Activated CD8-positive, alpha-beta memory T cell treated with anti-CD3 and anti-CD28 coated beads, Interleukin-2, amount 50 U/mL, for 4 hours (primary cell): ENCODE results near the gene KLK6.

Source experiments
- DNase-seq: peaks from one replicate; pipeline ENCODE4 v3.0.0-alpha.2; 2020

Gene KLK6

DNA sequence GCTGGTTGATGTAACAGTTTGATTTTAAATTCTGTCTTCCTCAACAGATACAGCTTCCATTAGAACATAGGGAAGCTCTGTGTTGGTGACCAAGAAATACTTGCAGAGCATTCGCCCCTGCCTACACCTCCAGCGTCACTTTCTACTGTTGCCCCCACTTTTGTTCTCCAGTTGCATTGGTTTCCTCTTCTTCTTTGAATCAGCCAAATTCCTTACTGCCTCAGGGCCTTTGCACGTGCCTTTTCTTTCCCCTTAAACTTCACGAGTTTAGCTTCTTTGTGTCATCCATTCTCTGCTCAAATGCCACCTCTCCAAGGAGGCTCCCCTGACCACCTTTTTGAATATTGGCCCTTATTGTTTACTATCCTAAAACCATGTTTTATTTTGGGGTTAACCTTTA lies 22.3 kb downstream of the KLK6 start:
- DNase-seq: no peak

DNA sequence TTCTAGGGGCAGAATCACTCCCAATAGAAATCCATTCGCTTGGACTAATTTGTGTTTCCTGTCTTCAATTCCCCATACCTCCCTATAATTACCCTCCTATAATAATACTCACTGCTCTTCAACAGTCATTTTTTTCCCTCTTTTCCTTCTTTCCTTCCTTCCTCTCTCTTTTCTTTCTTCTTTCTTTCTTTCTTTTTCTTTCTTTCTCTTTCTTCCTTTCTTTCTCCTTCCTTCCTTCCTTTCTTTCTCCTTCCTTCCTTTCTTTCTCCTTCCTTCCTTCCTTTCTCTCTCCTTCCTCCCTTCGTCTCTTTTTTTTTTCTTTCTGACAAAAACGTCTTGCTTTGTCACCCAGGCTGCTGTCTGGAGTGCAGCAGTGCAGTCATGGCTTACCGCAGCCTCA lies 24.6 kb downstream of the KLK6 start:
- DNase-seq: no peak

DNA sequence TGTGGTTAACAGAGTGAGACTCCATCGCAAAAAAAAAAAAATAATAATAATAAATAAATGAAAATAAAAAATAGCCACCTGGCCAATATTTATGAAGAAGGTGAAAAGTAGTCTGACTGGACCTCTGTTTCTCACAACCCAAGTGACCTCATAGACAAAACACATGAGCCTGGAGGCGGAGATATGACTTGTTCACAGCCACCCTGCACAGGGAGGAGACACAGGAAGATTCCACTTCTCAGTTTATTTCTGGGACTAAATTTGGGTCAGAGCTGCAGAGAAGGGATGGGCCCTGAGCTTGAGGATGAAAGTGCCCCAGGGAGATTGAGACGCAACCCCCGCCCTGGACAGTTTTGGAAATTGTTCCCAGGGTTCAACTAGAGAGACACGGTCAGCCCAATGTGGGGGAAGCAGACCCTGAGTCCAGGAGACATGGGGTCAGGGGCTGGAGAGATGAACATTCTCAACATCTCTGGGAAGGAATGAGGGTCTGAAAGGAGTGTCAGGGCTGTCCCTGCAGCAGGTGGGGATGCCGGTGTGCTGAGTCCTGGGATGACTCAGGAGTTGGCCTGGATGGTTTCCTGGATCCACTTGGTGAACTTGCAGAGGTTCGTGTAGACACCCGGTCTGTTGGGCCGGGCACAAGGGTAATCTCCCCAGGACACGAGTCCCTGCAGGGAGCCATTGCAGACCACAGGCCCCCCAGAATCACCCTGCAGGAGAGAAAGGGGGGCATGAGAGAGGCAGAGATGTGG lies 26.1 kb downstream of the KLK6 start:
- DNase-seq: no peak

DNA sequence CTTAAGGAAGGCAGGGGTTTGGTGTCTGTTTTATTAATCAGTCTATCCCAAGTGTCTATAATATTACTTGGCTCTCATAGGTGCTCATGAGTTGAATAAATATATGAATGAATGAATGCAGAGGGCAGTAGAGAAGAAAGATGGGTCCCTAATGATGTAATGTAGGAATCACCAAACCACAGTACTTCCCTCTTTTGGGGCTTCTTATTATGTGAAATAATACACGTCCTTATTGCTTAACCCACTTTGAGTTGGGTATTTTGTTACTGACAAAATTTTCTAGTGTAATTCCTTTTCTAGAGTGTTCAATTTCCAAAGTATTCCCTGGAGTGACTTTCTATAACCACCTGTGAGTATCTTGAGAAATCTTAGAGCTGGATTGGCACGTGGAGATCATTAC lies 29.8 kb downstream of the KLK6 start:
- DNase-seq: no peak

DNA sequence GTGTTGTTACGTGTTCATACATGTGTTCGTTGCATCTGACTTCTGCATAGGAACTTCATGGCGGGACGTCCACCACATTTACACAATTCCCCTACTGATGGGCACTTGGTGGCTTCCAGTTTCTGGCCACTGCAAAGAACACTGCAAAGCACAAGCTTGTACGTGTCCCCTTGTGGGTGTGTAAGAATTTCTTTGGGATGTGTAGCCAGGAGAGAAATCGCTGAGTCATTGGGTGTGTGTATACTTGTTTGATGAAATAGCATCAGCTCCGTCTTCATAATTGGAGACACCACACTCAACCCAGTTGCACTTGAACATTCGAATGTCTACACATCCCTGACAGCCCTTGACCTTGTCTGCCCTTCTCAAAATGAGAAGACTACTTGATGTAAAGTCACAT lies 35.8 kb downstream of the KLK6 start:
- no peak for DNase-seq

DNA sequence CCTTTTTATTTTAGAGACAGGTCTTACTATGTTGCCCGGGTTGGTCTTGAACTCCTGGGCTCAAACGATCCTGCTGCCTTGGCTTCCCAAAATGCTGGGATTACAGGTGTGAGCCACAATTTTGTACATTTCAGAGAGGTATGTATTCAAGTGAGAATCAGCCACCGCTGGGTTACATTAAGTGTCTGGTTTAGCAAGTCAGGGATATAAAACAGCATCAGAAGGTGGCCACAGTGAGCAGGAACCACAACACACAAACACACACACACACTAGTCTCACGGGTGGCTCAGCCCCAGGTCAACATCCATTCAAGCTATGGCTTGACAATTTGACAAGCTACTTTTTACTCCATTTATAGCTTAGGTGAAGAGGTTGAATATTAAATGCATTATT lies 36.7 kb downstream of the KLK6 start:
- no peak for DNase-seq

DNA sequence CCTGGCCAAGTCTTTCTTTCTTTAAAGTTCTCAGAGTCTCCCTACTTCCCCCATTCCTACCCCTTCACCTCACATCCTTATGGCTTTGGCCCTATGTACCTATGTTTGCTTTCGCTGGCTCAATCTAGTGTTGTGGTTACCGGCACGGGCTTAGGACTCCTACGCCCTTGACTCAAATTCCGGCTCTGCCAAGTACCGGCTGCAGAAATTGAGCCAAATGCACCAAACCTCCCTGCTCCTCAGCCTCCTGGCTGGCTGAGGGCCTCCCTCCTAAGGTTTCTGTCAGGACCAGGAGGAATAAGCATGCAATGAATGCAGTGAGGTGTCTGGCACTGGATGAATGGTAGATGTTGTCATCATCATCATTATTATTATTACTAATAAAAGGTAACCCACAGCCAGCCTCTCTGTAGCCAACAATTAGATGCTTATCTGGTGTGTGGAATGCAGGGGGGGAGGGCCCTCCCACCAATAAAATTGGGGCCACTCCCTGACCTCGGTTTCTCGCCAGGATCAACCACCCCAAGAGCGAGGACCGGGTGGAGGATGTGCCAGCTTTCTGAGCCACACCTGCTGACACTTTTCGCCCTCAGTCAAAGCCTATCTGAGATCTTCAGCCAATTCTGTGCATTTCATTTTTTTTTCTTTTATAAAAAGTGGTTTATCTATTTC lies 37.2 kb downstream of the KLK6 start:
- no peak for DNase-seq

DNA sequence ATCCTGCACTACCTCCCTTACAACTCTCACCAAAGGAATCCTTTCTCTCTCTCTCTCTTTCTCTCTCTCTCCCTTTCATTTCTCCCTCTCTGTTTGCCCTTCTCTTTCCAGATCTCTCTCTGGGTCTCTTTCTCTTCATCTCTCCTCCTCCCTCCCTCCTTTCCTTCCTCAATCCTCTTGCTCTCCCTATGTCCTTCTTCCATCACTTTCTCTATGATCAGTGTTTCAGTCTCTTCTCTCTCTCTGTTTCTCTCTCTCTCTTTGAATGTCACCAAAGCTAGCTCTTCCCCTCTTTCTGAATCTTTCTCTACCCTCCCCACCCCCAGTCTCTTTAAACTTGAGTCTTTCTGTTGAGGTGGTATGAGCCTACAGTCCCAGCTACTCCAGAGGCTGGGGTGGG lies 38.4 kb downstream of the KLK6 start:
- DNase-seq: no peak

DNA sequence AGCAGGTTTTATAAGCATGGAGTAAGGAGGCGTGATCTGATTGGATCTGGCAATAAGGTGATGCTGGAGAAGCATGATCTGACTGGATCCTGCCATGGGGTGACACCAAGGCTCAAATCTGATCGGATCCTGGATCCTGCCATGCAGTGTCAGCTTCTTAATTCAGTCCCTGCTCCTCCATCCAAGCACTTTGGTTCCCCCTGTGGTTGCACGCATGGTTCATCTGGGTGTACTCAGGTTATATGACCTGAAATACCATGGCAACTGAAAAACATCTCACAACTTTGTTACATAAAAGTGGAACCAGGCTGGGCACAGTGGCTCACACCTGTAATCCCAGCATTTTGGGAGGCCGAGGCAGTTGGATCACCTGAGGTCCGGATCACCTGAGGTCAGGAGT lies 40.6 kb downstream of the KLK6 start:
- DNase-seq: no peak

DNA sequence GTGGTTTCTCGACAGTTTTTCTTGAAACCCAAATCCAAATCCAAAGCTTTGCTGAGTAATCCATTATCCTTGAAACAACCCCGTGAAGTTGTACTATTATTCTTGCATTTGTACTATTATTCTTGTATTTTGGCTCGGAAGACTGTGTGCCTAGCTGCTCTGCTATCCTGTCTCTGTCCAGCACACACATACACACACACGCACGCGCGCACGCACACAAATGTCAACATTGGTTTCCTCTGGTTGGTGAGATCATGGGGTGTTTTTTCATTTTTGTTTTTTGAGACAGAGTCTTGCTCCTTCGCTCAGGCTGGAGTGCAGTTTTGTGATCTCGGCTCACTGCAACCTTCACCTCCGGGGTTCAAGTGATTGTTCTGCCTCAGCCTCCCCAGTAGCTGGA lies 43.2 kb downstream of the KLK6 start:
- DNase-seq: no peak

DNA sequence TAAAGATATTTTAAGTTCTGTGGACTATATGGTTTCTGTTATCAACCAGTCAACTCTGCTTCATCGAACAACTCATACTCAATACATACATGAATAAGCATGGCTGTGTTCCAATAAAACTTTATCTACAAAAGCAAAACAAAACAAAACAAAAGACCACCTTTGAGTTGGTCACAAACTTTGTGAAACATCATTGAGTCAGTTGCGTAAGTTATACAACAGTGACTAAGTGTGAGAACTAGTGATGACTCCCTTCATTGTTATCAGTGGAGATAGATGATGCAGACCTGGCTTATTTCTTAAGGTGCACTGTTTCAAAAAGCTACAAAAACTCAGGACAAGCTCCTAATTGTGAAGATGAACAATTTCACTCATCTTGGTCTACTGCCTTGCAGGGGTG lies 43.7 kb downstream of the KLK6 start:
- no peak for DNase-seq

DNA sequence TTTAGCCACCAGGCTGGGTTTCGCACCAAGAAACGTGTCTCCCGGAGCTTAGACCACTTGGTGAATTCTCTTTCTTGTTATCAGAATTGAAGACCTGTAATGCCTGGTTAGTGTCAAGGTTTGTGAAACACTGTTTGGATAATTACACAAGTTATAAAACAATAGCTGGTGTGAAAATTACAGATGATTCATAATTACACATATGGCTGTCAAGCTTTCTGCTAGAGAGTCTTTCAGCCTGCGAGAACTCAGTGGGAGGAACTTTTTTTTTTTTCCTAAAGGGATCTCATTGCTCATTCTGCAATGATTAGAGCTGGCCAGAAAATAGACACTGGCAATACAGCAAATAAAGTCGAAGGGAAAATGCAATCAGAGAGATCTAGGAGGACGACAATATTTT lies 44.8 kb downstream of the KLK6 start:
- DNase-seq: no peak

DNA sequence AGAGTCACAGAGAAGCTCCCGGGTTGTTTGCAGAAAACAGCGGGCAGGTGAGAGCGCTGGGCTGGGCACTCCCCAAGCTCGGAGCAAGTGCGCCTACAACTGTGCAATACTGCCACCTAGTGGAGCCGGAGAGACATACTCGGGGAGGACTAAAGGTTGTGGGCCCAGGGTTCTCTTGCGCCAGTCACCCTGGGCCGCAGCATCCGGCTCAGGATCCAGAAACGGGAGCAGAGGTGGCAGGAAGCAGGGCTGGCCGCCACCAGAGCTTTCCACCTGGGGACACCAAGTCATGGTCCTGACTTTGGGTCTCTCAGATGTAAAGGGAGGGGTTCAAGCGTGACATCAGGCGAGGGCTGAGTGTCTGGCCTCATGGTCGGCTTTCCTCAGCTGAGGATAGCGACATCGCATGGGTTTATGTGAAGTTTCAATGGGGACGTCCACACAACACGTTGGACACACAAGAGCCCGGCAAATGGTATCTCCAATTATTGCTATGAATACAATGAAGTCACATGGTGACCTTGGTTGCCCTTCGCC lies 47.0 kb downstream of the KLK6 start:
- peak; percentile 68 for DNase-seq

DNA sequence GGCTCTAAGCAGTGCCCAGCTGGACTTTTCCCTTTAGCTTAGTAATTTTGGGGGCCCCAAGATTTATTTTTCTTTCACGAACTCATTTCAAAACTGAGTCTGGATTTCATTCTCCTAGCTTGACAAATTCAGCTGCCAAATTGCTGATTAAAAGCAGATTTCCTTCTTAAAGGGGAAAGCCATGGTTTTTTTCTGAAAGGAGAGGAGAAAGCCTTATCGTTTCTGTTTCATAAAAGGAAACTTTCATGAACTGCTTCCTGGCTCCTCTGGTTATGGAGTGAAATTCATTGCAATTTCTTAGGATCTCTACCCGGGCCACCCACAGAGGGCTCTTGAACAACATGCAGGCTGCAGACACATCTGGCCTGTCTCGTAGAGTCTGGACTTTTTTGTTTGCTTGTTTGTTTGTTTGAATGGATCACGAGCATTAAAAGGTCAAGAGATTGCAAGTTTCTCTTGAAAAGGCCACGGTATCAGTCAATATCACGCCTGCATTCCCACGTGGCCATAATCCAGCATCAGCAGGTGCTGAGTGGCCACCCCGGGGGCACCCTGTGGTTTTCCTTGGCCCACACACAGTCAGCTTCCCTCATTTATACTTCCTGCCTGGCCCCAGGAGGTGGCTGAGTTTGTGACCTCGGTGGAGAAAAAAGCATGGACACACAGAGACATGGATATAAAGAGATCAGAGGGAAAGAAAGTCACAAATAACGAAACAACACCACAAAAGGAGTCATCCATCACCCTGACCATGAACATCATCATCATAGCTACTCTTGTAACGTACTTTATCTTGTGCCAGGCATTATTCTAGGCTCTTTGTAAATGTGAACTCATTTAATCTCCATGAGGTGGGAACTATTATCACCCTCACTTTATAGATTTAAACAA lies 47.7 kb downstream of the KLK6 start:
- DNase-seq: no peak

DNA sequence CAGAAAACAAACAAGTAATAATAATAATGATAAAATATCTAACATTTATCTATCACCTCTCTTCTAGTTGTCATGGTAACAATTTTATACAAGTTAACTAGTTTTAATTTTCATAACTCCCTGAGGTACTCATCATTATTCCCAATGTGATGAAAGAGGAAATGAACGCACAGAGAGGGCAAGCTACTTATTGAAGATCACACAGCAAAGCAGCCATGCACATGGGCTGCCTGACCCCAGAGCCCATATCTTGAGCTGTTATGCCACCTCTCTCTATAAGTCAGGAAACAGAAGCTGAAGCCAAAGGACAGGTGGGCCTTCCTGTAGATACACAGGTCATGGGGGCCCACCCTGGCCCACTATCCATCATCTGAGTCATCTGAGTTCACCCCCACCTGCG lies 53.3 kb downstream of the KLK6 start:
- no peak for DNase-seq

DNA sequence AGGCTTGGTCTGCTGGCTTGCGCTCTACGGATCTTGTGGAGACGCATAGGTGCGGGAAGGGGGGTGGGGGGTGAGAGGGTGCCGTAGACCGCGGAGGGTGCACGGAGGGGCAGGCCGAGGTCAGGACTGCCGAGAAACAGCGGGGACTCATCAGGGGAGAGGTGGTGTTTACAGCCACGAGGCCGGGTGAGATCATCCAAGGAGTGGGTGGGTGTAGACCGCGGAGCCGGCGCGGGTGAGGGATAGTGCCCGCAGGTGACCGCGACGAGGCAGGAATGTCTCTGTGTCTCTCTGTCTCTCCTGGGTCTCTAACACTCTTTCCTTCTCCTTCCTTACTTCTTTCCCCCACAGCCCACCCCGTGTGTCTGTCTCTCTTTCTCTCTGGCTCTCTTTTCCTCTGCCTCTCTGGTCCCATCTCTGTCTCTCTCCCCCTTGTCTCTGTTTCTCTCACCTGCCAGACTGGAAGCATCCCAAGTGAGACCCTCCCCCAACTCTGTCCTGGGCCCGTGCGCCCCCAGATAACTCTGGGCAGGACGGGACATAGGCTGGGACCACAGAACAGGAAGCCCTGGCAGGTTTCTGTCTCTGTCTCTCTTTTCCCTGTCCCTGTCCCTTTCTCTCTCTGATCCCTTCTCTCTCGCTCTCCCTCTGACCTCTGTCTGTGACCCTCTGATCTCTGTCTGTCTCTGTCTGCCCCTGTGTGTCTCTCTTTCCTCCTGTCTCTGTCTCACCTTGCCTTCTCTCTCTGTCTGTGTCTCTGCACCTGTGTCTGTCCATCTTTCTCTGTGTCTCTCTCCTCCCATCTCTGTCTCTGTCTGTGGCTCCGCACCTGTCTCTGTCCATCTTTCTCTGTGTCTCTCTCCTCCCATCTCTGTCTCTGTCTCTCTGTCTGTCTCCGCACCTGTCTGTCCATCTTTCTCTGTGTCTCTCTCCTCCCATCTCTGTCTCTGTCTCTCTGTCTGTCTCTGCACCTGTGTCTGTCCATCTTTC lies 56.4 kb downstream of the KLK6 start:
- no peak for DNase-seq

DNA sequence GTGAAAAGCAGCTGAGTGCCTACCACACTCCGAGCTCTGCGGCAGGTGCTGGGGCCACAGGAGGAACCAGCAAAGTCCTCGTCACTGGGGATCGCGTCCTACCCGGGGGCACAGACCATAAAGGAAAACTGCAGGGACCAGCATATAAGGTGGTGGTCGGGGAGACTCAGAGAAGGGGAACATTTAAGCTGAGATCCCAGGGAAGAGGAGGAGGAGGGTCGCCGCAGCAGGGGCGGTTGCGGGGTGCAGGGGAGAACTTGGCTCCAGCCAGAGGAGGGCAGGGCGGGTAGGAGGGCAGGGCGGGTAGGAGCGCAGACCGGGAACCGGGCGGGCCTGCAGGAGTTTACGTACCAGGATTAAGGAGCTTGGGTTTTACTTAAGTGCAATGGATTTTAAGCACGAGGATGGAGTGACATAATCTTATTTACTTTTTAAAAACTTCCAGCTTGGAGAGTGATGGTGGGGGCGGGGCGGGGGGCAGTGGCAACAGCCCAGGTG lies 57.2 kb downstream of the KLK6 start:
- no peak for DNase-seq

DNA sequence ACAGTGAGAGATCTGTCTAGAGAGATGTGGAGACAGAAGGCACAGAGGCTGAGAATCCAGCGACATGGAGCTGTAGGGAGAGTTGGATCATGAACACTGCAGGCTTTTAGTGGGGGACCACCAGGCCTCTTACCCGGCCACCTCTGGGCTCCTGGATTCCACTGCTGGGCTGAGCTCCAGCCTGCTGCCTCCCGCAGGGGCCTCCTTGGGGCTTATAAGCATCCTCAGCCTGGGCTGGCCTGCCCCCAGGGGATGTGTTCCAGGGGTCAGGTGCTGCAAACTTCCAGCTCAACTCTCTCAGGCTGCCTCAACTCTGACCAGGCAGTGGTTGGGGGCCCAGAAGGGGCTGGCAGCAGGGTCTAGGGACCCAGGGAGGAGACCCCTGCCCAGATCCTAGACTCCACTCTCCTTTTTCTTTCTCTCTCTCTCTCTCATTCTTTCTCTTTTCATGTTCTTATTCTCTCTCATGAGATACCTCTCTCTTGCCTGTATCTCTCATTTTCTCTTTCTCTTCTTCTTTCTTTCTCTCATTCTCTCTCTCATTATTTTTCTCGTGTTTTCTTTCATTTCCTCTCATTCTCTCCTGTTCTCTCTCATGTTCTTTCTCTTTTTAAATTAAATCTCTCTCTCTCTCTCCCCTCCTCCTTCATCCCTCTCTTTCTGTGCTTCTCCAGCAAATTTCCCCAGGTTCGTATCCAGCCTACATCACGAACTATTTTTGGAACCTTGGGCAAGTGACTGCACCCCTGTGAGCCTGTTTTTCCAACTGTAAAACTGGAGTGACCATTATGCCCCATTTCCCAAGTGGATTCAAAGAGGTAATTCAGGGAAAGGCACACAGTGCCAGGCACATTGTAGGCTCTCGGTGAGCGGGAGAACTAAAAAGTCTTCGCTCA lies 57.9 kb downstream of the KLK6 start, which contains the start of gene KLK4:
Gene KLK4, minus strand, starts transcription at position 190 of the 896 bp plus-strand sequence. CDS start 657 bp downstream, outside the sequence.
- no peak for DNase-seq

DNA sequence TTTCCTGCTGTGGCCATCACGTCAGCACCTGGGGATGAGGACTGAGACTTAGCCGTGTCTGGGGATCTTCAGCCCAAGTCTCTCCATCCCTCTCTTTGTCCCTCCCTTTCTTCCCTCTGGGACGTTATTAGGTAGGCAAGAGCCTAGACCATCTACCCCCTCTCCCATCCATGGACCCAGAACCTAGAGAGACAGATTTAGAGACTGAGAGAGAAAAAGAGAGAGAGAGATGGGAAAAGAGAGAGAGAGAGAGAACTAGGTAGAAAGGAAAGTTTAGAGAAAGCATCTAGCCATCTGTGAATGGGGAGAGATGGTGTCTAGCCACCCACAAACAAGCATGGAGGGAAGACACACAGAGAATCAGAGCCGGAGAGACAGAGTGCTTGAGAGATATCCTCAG lies 58.7 kb downstream of the KLK6 start:
- DNase-seq: no peak

DNA sequence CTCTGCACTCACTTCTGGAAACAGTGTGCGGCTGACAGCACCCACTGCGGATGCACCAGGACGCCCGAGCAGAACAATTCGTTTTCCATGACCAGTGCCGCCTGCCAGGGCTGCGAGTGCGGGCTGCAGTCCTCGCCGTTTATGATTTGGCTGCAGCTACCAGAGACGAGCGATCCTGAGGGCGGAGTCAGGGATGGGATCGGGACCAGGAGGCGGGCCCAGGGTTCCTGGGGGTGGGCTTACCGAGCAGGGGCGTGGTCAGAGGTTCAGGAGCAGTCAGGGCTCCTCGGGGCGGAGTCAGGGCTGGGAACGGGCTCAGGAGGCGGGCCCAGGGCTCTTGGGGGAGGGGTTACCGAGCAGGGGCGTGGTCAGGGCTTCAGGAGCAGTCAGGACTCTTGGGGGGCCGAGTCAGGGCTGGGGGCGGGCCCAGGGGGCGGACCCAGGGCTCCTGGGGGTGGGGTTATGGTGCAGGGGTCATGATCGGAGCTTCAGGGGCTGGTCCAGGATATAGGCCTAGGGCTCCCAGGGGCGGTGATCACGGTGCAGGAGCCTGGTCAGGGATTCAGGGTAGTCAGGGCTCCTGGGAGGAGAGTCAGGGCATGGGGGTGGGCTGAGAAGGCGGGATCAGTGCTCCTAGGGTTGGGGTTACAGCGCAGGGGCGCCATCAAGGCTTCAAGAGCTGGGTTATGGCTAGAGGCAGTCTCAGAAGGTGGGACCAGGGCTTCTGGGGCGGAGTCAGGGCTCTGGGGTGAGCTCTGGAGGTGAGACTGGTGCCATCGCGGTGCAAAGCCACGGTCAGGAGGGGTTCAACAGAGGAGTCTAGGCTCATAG lies 59.9 kb downstream of the KLK6 start:
- peak; percentile 19 for DNase-seq
